Measurements from ENCODE around the gene PALLD. TPM values are rescaled to one million over a fixed set of nuclear protein-coding genes. Genes with fewer than 3 reads are reported as not detected.
A peak's percentile ranks its signal among the peaks of the same experiment; 100 is the strongest.

PALLD gene
- total and polyA plus RNA-seq, 2 donors: 24.3 to 83.0 TPM

GRCh38 chr4:168907119-168907698, 410.4 kb downstream of the PALLD start:
- no peak for DNase-seq (ENCODE audit: low read depth in 6 of 9, low spot score in 9 of 9)
- Histone ChIP-seq H3K4me1 (ENCODE audit: control insufficient read depth in 2 of 2, insufficient read depth in 2 of 2, low read length in 2 of 2) (no peaks in the 10 kb centered on the region), H3K9me3 (ENCODE audit: control insufficient read depth in 2 of 2, insufficient read depth in 1 of 2, low read length in 1 of 2) (no peaks in the 10 kb centered on the region), H3K27me3 (ENCODE audit: control insufficient read depth in 2 of 2, insufficient read depth in 1 of 2, low read length in 1 of 2) (no peaks in the 10 kb centered on the region), H3K27ac (ENCODE audit: low read depth in 1 of 2, low read length in 1 of 2) (no peak overlapping the region), H3K36me3 (ENCODE audit: control insufficient read depth in 2 of 2, insufficient read depth in 2 of 2, low read length in 1 of 2) (peaks cover 0 to 10% of the 10 kb centered on the region in 2 donors), H3K4me3 (ENCODE audit: low read length in 2 of 2) (no peak overlapping the region)
- 93% methylated on average over 2 of the region's 2 CpGs for WGBS

DNA sequence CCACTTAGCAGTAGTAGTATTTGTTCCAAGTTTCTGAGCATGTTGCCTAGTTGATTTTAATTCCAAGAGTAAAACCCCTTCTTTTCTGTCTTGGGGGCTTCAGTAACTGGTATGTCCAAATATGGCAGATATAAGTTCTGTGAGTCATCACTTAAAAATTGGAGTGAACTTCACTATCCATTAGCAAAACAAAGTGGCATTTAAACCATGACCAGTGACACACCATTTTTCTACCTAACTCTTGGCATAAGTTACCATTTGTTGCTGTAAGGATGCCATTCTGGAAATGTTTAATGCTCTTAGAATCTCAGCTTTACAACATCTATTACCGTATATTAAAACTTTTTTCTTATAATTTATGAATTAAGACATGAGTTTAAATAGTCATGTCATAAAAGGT, 411.2 kb downstream of the PALLD start:
- peaks cover 0 to 10% of the 10 kb centered on the region in 2 donors for H3K36me3 ChIP-seq (ENCODE audit: control insufficient read depth in 2 of 2, insufficient read depth in 2 of 2, low read length in 1 of 2)
- H3K4me1 ChIP-seq (ENCODE audit: control insufficient read depth in 2 of 2, insufficient read depth in 2 of 2, low read length in 2 of 2): no peaks in the 10 kb centered on the region
- no peaks in the 10 kb centered on the region for H3K27me3 ChIP-seq (ENCODE audit: control insufficient read depth in 2 of 2, insufficient read depth in 1 of 2, low read length in 1 of 2)
- DNase-seq (ENCODE audit: low read depth in 6 of 9, low spot score in 9 of 9): no peak
- H3K9me3 ChIP-seq (ENCODE audit: control insufficient read depth in 2 of 2, insufficient read depth in 1 of 2, low read length in 1 of 2): no peaks in the 10 kb centered on the region
- H3K27ac ChIP-seq (ENCODE audit: low read depth in 1 of 2, low read length in 1 of 2): no peak overlapping the region
- no peak overlapping the region for H3K4me3 ChIP-seq (ENCODE audit: low read length in 2 of 2)
- 99% methylated on average over 1 of the region's 1 CpG for WGBS

DNA sequence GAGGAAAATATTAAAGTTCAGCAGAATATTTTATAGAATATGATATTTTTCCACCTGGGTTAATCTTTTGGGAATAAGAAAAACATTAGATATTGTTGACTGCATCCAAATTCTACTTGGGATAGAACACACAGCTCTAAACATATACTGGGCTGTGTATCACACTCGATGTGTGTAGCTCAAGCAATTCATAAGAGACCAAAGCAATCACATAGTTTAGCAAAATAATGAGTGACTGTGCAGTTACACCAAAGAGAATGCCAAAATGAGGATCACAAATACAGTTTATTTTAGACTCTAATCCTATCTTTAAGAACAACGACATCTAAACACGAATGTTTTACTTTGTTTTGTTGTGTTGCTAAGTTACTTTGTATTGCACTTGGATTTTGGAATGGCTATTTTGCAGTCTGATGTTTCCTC, 412.0 kb downstream of the PALLD start:
- Histone ChIP-seq H3K27me3 (ENCODE audit: control insufficient read depth in 2 of 2, insufficient read depth in 1 of 2, low read length in 1 of 2) (no peaks in the 10 kb centered on the region), H3K27ac (ENCODE audit: low read depth in 1 of 2, low read length in 1 of 2) (no peak overlapping the region), H3K9me3 (ENCODE audit: control insufficient read depth in 2 of 2, insufficient read depth in 1 of 2, low read length in 1 of 2) (no peaks in the 10 kb centered on the region), H3K36me3 (ENCODE audit: control insufficient read depth in 2 of 2, insufficient read depth in 2 of 2, low read length in 1 of 2) (peaks cover 0 to 7% of the 10 kb centered on the region in 2 donors), H3K4me3 (ENCODE audit: low read length in 2 of 2) (no peak overlapping the region), H3K4me1 (ENCODE audit: control insufficient read depth in 2 of 2, insufficient read depth in 2 of 2, low read length in 2 of 2) (no peaks in the 10 kb centered on the region)
- WGBS: 96% methylated on average over 3 of the region's 3 CpGs
- DNase-seq (ENCODE audit: low read depth in 6 of 9, low spot score in 9 of 9): no peak

GRCh38 chr4:168914095-168914494, 417.2 kb downstream of the PALLD start:
- Histone ChIP-seq H3K27ac (ENCODE audit: low read depth in 1 of 2, low read length in 1 of 2) (no peak overlapping the region), H3K9me3 (ENCODE audit: control insufficient read depth in 2 of 2, insufficient read depth in 1 of 2, low read length in 1 of 2) (no peaks in the 10 kb centered on the region), H3K4me1 (ENCODE audit: control insufficient read depth in 2 of 2, insufficient read depth in 2 of 2, low read length in 2 of 2) (no peaks in the 10 kb centered on the region), H3K4me3 (ENCODE audit: low read length in 2 of 2) (no peak overlapping the region), H3K27me3 (ENCODE audit: control insufficient read depth in 2 of 2, insufficient read depth in 1 of 2, low read length in 1 of 2) (no peaks in the 10 kb centered on the region), H3K36me3 (ENCODE audit: control insufficient read depth in 2 of 2, insufficient read depth in 2 of 2, low read length in 1 of 2) (peaks cover 0 to 3% of the 10 kb centered on the region in 2 donors)
- DNase-seq (ENCODE audit: low read depth in 6 of 9, low spot score in 9 of 9): no peak
- WGBS: 97% methylated on average over 2 of the region's 2 CpGs

DNA sequence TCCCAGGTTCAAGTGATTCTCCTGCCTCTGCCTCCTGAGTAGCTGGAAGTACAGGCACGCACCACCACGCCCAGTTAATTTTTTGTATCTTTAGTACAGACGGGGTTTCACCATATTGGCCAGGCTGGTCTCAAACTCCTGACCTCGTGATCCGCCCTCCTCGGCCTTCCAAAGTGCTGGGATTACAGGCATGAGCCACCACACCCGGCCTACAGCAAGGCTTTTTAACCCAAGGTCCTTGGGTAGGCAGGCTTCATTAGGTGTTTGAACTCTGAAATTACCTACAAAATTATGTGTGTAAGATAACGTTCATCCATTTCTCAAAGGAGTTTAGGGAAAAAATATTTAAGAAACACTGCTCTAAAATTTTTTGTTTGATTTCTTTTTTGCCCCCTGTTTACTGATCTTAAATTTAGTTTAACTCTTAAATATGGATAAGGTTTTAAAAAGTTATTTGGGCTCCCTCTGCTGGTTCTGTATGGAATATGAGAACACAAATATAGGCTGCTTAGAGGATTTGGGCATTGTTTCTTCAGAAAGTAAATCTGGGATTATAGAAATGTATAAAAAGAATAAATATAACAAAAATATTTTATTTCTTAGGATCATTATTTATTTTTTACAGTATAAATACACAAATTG, 420.4 kb downstream of the PALLD start:
- H3K27ac ChIP-seq (ENCODE audit: low read depth in 1 of 2, low read length in 1 of 2): no peak overlapping the region
- H3K27me3 ChIP-seq (ENCODE audit: control insufficient read depth in 2 of 2, insufficient read depth in 1 of 2, low read length in 1 of 2): no peaks in the 10 kb centered on the region
- no peaks in the 10 kb centered on the region for H3K9me3 ChIP-seq (ENCODE audit: control insufficient read depth in 2 of 2, insufficient read depth in 1 of 2, low read length in 1 of 2)
- H3K36me3 ChIP-seq (ENCODE audit: control insufficient read depth in 2 of 2, insufficient read depth in 2 of 2, low read length in 1 of 2): peaks cover 0 to 6% of the 10 kb centered on the region in 2 donors
- DNase-seq (ENCODE audit: low read depth in 6 of 9, low spot score in 9 of 9): peak; percentile 8 to 75 (median 40)
- H3K4me1 ChIP-seq (ENCODE audit: control insufficient read depth in 2 of 2, insufficient read depth in 2 of 2, low read length in 2 of 2): no peaks in the 10 kb centered on the region
- WGBS: 86% methylated on average over 8 of the region's 8 CpGs
- H3K4me3 ChIP-seq (ENCODE audit: low read length in 2 of 2): no peak overlapping the region

DNA sequence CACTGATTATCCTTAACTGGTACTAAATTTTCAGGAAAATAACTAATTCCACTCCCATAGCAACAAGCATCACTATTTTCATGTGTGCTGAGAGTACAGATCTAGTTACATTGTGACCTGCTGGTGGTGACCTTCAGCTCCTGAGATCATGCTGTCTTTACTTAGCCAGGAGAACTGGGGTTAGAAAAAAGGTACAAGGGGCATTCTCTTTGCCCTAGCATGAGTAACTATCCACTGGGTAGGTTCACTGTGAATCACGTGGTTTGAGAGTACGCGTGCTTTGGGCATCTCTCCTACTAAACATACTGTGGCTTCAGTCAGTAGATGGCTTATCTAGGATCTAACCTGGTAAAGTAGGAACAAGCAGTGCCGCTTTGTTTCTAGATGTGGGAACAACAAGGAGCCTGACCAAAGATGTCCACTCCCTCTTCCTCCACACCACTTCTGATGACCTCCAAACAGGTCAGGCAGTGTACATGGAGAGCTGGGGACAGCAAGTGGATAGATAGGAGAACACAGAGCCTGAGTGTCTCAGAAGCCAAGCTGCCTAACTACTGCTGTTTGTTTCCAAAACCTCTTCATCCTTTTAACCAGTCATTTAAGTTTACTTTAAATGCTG, 423.0 kb downstream of the PALLD start:
- Histone ChIP-seq H3K36me3 (ENCODE audit: control insufficient read depth in 2 of 2, insufficient read depth in 2 of 2, low read length in 1 of 2) (peaks cover 0 to 14% of the 10 kb centered on the region in 2 donors), H3K4me3 (ENCODE audit: low read length in 2 of 2) (no peak overlapping the region), H3K4me1 (ENCODE audit: control insufficient read depth in 2 of 2, insufficient read depth in 2 of 2, low read length in 2 of 2) (no peaks in the 10 kb centered on the region), H3K27ac (ENCODE audit: low read depth in 1 of 2, low read length in 1 of 2) (no peak overlapping the region), H3K27me3 (ENCODE audit: control insufficient read depth in 2 of 2, insufficient read depth in 1 of 2, low read length in 1 of 2) (no peaks in the 10 kb centered on the region), H3K9me3 (ENCODE audit: control insufficient read depth in 2 of 2, insufficient read depth in 1 of 2, low read length in 1 of 2) (no peaks in the 10 kb centered on the region)
- DNase-seq (ENCODE audit: low read depth in 6 of 9, low spot score in 9 of 9): no peak
- WGBS: 97% methylated on average over 4 of the region's 4 CpGs

DNA sequence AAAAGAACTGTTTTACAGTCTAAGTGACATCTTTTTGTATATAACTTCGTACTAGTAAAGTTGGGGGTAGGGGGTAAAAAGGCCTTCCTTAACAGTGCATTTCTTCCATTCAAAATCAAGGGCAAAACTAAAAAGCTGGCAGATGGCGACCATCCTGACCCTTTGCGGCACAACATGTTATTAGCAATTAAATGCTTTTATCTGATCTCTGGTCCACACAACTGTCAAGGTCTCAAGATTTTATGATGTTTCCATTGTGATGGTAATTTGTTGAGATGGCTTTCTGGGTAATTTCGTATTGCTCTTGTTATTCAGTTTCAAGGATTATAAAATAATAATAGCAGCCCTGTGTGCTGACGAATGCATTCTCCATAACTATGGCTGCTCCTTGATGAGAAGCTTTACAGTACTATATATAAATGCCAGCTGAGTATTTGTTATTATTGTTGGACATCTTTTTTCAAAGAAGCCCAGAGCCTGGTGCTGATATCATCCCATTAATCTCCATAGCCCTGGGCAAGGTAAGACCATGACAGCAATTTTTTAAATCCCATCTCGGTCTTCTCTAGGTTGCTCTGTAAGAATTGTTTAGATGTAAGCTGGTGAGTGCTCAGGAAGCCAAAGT, 423.7 kb downstream of the PALLD start:
- peaks cover 0 to 20% of the 10 kb centered on the region in 2 donors for H3K36me3 ChIP-seq (ENCODE audit: control insufficient read depth in 2 of 2, insufficient read depth in 2 of 2, low read length in 1 of 2)
- no peak overlapping the region for H3K27ac ChIP-seq (ENCODE audit: low read depth in 1 of 2, low read length in 1 of 2)
- no peak for DNase-seq (ENCODE audit: low read depth in 6 of 9, low spot score in 9 of 9)

GRCh38 chr4:168923526-168924194, 426.8 kb downstream of the PALLD start:
- peaks cover 8 to 34% of the 10 kb centered on the region in 2 donors for H3K36me3 ChIP-seq (ENCODE audit: control insufficient read depth in 2 of 2, insufficient read depth in 2 of 2, low read length in 1 of 2)
- no peaks in the 10 kb centered on the region for H3K9me3 ChIP-seq (ENCODE audit: control insufficient read depth in 2 of 2, insufficient read depth in 1 of 2, low read length in 1 of 2)
- WGBS: 26% methylated on average over 3 of the region's 3 CpGs
- H3K4me1 ChIP-seq (ENCODE audit: control insufficient read depth in 2 of 2, insufficient read depth in 2 of 2, low read length in 2 of 2): no peaks in the 10 kb centered on the region
- DNase-seq (ENCODE audit: low read depth in 6 of 9, low spot score in 9 of 9): peak; percentile 22 to 76 (median 55)
- no peak overlapping the region for H3K4me3 ChIP-seq (ENCODE audit: low read length in 2 of 2)
- H3K27ac ChIP-seq (ENCODE audit: low read depth in 1 of 2, low read length in 1 of 2): no peak overlapping the region
- H3K27me3 ChIP-seq (ENCODE audit: control insufficient read depth in 2 of 2, insufficient read depth in 1 of 2, low read length in 1 of 2): no peaks in the 10 kb centered on the region

More for the DNA sequence above, 423.7 kb downstream of the PALLD start:
- H3K4me3 ChIP-seq (ENCODE audit: low read length in 2 of 2): no peak overlapping the region
- no peaks in the 10 kb centered on the region for H3K9me3 ChIP-seq (ENCODE audit: control insufficient read depth in 2 of 2, insufficient read depth in 1 of 2, low read length in 1 of 2)
- 95% methylated on average over 6 of the region's 6 CpGs for WGBS
- H3K27me3 ChIP-seq (ENCODE audit: control insufficient read depth in 2 of 2, insufficient read depth in 1 of 2, low read length in 1 of 2): no peaks in the 10 kb centered on the region
- H3K4me1 ChIP-seq (ENCODE audit: control insufficient read depth in 2 of 2, insufficient read depth in 2 of 2, low read length in 2 of 2): no peaks in the 10 kb centered on the region
